ENCODE results near the gene DIPK1A.
A peak's percentile ranks its signal among the peaks of the same experiment; 100 is the strongest.

DIPK1A gene

DNA sequence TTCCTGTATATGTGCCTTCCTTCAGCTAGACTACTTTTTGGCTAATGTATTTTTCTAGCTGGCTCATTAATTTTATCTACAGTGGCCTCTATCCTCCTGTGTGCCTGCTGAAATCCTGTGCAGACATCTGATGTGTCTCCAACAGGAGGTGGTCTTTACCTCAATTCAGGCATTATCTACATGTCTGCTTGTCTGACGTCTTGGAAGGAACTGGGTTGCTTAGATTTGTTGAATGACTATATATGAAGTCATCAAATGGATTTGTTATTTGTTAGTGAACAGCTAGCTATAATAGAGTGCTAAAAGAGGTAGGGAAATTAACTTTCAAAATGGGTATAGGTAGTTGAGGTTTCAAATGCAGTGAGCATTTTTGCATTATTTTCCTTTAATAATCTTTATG, 122.7 kb downstream of the DIPK1A start:
- Histone ChIP-seq H3K9me3 (ENCODE audit: control insufficient read depth in 2 of 2, low read length in 2 of 2) (no peaks in the 10 kb centered on the region), H3K9ac (ENCODE audit: low read length in 2 of 2) (no peak overlapping the region), H3K4me3 (ENCODE audit: low read length in 2 of 2) (no peak overlapping the region), H3K27me3 (ENCODE audit: control insufficient read depth in 1 of 2, insufficient read depth in 2 of 2, low read length in 2 of 2) (no peaks in the 10 kb centered on the region), H3K27ac (ENCODE audit: low read length) (no peak overlapping the region), H3K36me3 (ENCODE audit: control insufficient read depth in 2 of 2, insufficient read depth in 2 of 2, low read length in 2 of 2) (peaks cover 48 to 61% of the 10 kb centered on the region in 2 donors), H3K4me1 (ENCODE audit: control insufficient read depth, insufficient read depth, low read length) (peaks cover 13% of the 10 kb centered on the region)

GRCh38 chr1:92837062-92837461, 124.2 kb downstream of the DIPK1A start:
- H3K9me3 ChIP-seq (ENCODE audit: control insufficient read depth in 2 of 2, low read length in 2 of 2), result no peaks in the 10 kb centered on the region
- no peak overlapping the region for H3K9ac ChIP-seq (ENCODE audit: low read length in 2 of 2)
- H3K36me3 ChIP-seq (ENCODE audit: control insufficient read depth in 2 of 2, insufficient read depth in 2 of 2, low read length in 2 of 2), result peaks cover 40 to 47% of the 10 kb centered on the region in 2 donors
- H3K27ac ChIP-seq (ENCODE audit: low read length), result no peak overlapping the region
- H3K4me1 ChIP-seq (ENCODE audit: control insufficient read depth, insufficient read depth, low read length), result peaks cover 16% of the 10 kb centered on the region
- H3K4me3 ChIP-seq (ENCODE audit: low read length in 2 of 2), result no peak overlapping the region
- no peaks in the 10 kb centered on the region for H3K27me3 ChIP-seq (ENCODE audit: control insufficient read depth in 1 of 2, insufficient read depth in 2 of 2, low read length in 2 of 2)

GRCh38 chr1:92834617-92835016, 126.6 kb downstream of the DIPK1A start:
- Histone ChIP-seq H3K4me1 (ENCODE audit: control insufficient read depth, insufficient read depth, low read length) (peaks cover 16% of the 10 kb centered on the region), H3K9ac (ENCODE audit: low read length in 2 of 2) (peak overlapping the region in 1 of 2 donors; percentile 100), H3K36me3 (ENCODE audit: control insufficient read depth in 2 of 2, insufficient read depth in 2 of 2, low read length in 2 of 2) (peaks cover 27 to 28% of the 10 kb centered on the region in 2 donors), H3K9me3 (ENCODE audit: control insufficient read depth in 2 of 2, low read length in 2 of 2) (no peaks in the 10 kb centered on the region), H3K27me3 (ENCODE audit: control insufficient read depth in 1 of 2, insufficient read depth in 2 of 2, low read length in 2 of 2) (no peaks in the 10 kb centered on the region), H3K4me3 (ENCODE audit: low read length in 2 of 2) (no peak overlapping the region), H3K27ac (ENCODE audit: low read length) (no peak overlapping the region)

DNA sequence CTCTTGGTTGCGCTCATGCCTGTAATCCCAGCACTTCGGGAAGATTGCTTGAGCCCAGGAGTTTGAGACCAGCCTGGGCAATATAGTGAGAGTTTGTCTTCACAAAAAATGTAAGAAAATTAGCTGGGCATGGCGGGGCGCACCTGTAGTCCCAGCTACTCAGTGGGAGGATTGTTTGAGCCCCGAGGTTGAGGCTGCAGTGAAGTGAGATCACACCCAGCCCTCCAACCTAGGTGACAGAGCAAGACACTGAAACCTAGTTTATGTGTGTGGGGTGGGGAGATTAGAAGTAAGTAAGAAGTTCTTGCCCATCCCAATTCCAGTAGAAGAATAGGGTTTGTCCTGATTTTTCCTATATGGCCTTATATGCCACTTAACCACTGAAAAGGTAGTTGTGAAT, 127.4 kb downstream of the DIPK1A start:
- Histone ChIP-seq H3K27ac (ENCODE audit: low read length) (peak overlapping the region; percentile 96), H3K4me1 (ENCODE audit: control insufficient read depth, insufficient read depth, low read length) (peaks cover 16% of the 10 kb centered on the region), H3K9me3 (ENCODE audit: control insufficient read depth in 2 of 2, low read length in 2 of 2) (no peaks in the 10 kb centered on the region), H3K36me3 (ENCODE audit: control insufficient read depth in 2 of 2, insufficient read depth in 2 of 2, low read length in 2 of 2) (peaks cover 23% of the 10 kb centered on the region in 2 donors), H3K9ac (ENCODE audit: low read length in 2 of 2) (peak overlapping the region; percentile 99 to 100), H3K27me3 (ENCODE audit: control insufficient read depth in 1 of 2, insufficient read depth in 2 of 2, low read length in 2 of 2) (no peaks in the 10 kb centered on the region), H3K4me3 (ENCODE audit: low read length in 2 of 2) (peak overlapping the region; percentile 100)

DNA sequence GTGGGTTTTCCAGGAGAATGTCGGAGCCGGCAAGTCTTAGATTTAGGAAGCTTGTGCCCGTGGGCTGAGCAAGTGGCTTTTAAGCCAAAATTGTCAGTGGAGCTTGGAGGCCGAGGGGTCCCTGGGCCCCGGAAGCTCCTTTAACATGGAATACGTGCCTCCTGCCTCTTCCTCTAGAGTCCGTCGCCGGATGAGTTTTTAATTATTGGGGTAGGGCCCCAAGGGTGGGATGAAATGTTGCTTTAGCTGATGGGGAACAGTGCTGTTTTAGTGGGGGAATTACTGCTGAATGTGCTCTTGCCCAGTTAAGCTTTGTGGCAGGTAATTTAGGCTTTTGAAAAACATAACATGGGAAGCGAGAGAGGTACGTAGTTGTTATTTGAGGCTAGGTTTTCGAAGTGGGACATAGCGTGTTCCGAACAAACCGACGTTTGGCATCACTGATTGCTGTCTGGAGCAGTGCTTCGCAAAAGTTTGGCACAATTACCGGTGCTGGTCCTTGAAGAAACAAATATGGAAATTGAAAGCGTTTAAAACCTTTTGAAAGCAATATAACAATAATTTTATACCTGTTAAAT, 128.6 kb downstream of the DIPK1A start:
- peaks cover 16% of the 10 kb centered on the region for H3K4me1 ChIP-seq (ENCODE audit: control insufficient read depth, insufficient read depth, low read length)
- H3K36me3 ChIP-seq (ENCODE audit: control insufficient read depth in 2 of 2, insufficient read depth in 2 of 2, low read length in 2 of 2), result peaks cover 16 to 23% of the 10 kb centered on the region in 2 donors

DNA sequence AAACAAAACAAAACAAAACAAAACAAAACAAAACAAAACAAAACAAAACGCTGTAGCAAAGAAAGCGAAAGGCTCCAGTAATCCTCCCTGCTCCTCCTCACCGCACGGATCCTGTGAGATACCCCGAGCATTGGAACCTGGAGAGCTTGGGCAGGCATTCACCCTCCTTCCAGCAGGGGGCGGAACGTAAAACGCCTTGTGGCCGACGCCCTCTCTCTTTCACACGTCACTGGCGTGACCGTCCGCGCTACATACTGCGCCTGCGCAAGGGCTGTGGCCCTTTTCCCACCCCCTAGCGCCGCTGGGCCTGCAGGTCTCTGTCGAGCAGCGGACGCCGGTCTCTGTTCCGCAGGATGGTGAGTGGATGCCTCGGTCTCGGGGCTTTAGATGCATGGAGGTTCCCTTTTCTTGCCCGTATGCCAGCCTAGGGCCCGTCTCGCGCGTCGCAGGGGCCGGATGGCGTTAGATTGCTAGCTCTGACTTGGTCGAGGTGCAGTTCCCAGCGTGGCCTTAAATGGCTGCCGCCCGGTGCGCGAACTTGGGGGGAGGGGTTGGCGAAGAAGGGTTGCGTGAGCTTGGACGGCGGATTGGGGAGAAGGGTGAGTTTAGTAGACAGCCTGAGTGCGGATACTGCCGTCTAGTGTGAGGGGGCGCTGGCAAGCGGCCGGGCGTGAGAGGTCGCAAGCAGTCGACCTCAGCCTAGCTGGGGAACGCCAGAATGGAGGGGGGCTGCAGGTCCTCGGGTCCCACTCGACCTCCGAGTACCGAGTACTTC, 129.3 kb downstream of the DIPK1A start, which contains the start of gene RPL5:
Gene RPL5, plus strand, starts transcription at position 279 of the 775 bp plus-strand sequence. Its CDS starts 75 bp downstream, at position 354.
- Histone ChIP-seq H3K9ac (ENCODE audit: low read length in 2 of 2) (peak within 1 kb of the TSS; percentile 99 to 100), H3K9me3 (ENCODE audit: control insufficient read depth in 2 of 2, low read length in 2 of 2) (no peaks in the 10 kb centered on the region), H3K27ac (ENCODE audit: low read length) (peak within 1 kb of the TSS; percentile 96), H3K27me3 (ENCODE audit: control insufficient read depth in 1 of 2, insufficient read depth in 2 of 2, low read length in 2 of 2) (no peaks in the 10 kb centered on the region), H3K36me3 (ENCODE audit: control insufficient read depth in 2 of 2, insufficient read depth in 2 of 2, low read length in 2 of 2) (peaks cover 11 to 21% of the 10 kb centered on the region in 2 donors), H3K4me3 (ENCODE audit: low read length in 2 of 2) (peak within 1 kb of the TSS; percentile 100), H3K4me1 (ENCODE audit: control insufficient read depth, insufficient read depth, low read length) (peaks cover 16% of the 10 kb centered on the region)

More for the DNA sequence above, 128.6 kb downstream of the DIPK1A start:
- H3K27me3 ChIP-seq (ENCODE audit: control insufficient read depth in 1 of 2, insufficient read depth in 2 of 2, low read length in 2 of 2), result no peaks in the 10 kb centered on the region
- peak overlapping the region; percentile 96 for H3K27ac ChIP-seq (ENCODE audit: low read length)
- no peaks in the 10 kb centered on the region for H3K9me3 ChIP-seq (ENCODE audit: control insufficient read depth in 2 of 2, low read length in 2 of 2)
- H3K4me3 ChIP-seq (ENCODE audit: low read length in 2 of 2), result peak overlapping the region; percentile 100
- peak overlapping the region; percentile 99 to 100 for H3K9ac ChIP-seq (ENCODE audit: low read length in 2 of 2)

DNA sequence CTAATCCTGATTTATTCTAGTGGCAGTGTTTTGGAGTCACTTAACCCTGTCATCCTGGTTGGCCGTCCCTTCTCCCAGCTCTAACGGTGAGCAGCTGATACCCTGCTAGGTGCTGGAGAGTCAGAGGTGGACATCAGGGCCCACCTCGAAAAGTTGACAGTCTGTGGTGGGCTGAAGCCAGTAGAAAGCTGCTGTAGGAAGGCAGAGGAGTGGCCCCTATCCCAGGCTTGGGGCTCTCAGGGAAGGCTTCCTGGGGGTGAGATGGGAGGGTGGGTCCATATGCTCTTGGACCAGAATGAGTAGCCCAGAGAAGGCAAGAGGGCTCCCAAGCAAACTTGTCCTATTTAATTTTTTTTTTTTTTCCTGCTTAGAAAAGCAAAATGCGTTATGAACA, 129.9 kb downstream of the DIPK1A start:
- H3K4me3 ChIP-seq (ENCODE audit: low read length in 2 of 2), result peak overlapping the region in 1 of 2 donors; percentile 100

DNA sequence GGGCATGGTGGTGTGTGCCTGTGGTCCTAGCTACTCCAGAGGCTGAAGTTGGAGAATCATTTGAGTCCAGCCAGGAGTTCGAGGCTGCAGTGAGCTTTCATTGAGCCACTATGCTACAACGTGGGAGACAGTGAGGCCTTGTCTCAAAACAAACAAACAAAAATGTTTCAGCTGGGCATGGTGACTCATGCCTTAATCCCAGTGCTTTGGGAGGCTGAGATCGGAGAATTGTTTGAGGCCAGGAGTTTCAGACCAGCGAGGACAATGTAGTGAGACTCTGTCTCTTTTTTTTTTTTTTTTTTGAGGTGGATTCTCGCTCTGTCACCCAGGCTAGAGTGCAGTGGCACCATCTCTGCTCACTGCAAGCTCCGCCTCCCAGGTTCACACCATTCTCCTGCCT, 134.5 kb downstream of the DIPK1A start:
- Histone ChIP-seq H3K27ac (ENCODE audit: low read length) (no peak overlapping the region), H3K4me3 (ENCODE audit: low read length in 2 of 2) (no peak overlapping the region), H3K9me3 (ENCODE audit: control insufficient read depth in 2 of 2, low read length in 2 of 2) (no peaks in the 10 kb centered on the region), H3K4me1 (ENCODE audit: control insufficient read depth, insufficient read depth, low read length) (no peaks in the 10 kb centered on the region), H3K36me3 (ENCODE audit: control insufficient read depth in 2 of 2, insufficient read depth in 2 of 2, low read length in 2 of 2) (no peaks in the 10 kb centered on the region), H3K9ac (ENCODE audit: low read length in 2 of 2) (no peak overlapping the region), H3K27me3 (ENCODE audit: control insufficient read depth in 1 of 2, insufficient read depth in 2 of 2, low read length in 2 of 2) (no peaks in the 10 kb centered on the region)

More for the DNA sequence above, 129.9 kb downstream of the DIPK1A start:
- Histone ChIP-seq H3K4me1 (ENCODE audit: control insufficient read depth, insufficient read depth, low read length) (peaks cover 16% of the 10 kb centered on the region), H3K9ac (ENCODE audit: low read length in 2 of 2) (peak overlapping the region in 1 of 2 donors; percentile 56), H3K27me3 (ENCODE audit: control insufficient read depth in 1 of 2, insufficient read depth in 2 of 2, low read length in 2 of 2) (no peaks in the 10 kb centered on the region), H3K27ac (ENCODE audit: low read length) (no peak overlapping the region), H3K9me3 (ENCODE audit: control insufficient read depth in 2 of 2, low read length in 2 of 2) (no peaks in the 10 kb centered on the region), H3K36me3 (ENCODE audit: control insufficient read depth in 2 of 2, insufficient read depth in 2 of 2, low read length in 2 of 2) (peaks cover 5 to 18% of the 10 kb centered on the region in 2 donors)

DNA sequence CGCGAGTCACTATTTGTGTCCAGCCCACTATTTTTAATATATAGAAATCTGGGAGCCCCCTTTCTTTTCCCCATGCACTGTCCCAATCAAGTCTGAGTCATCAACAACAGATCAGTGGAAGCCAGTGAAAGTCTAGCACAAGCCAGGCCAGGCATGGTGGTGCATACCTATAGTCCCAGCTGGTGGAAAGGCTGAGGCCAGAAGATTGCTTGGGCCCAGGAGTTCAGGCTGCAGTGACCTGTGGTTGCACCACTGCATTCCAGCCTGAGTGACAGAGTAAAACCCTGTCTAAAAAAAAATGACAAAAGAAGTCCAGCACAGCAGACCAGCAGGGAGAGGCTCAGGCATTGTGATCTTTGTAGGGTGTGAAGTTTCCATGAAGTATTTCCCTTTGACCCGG, 138.4 kb downstream of the DIPK1A start:
- Histone ChIP-seq H3K4me3 (ENCODE audit: low read length in 2 of 2) (no peak overlapping the region), H3K27me3 (ENCODE audit: control insufficient read depth in 1 of 2, insufficient read depth in 2 of 2, low read length in 2 of 2) (no peaks in the 10 kb centered on the region)

GRCh38 chr1:92820551-92820950, 140.7 kb downstream of the DIPK1A start:
- H3K4me1 ChIP-seq (ENCODE audit: control insufficient read depth, insufficient read depth, low read length), result no peaks in the 10 kb centered on the region
- no peaks in the 10 kb centered on the region for H3K27me3 ChIP-seq (ENCODE audit: control insufficient read depth in 1 of 2, insufficient read depth in 2 of 2, low read length in 2 of 2)
- no peaks in the 10 kb centered on the region for H3K36me3 ChIP-seq (ENCODE audit: control insufficient read depth in 2 of 2, insufficient read depth in 2 of 2, low read length in 2 of 2)
- H3K27ac ChIP-seq (ENCODE audit: low read length), result no peak overlapping the region
- H3K4me3 ChIP-seq (ENCODE audit: low read length in 2 of 2), result no peak overlapping the region
- no peaks in the 10 kb centered on the region for H3K9me3 ChIP-seq (ENCODE audit: control insufficient read depth in 2 of 2, low read length in 2 of 2)
- no peak overlapping the region for H3K9ac ChIP-seq (ENCODE audit: low read length in 2 of 2)

More for the DNA sequence above, 138.4 kb downstream of the DIPK1A start:
- Histone ChIP-seq H3K9me3 (ENCODE audit: control insufficient read depth in 2 of 2, low read length in 2 of 2) (no peaks in the 10 kb centered on the region), H3K9ac (ENCODE audit: low read length in 2 of 2) (no peak overlapping the region), H3K27ac (ENCODE audit: low read length) (no peak overlapping the region), H3K4me1 (ENCODE audit: control insufficient read depth, insufficient read depth, low read length) (no peaks in the 10 kb centered on the region), H3K36me3 (ENCODE audit: control insufficient read depth in 2 of 2, insufficient read depth in 2 of 2, low read length in 2 of 2) (no peaks in the 10 kb centered on the region)

GRCh38 chr1:92820024-92820423, 141.2 kb downstream of the DIPK1A start:
- H3K27me3 ChIP-seq (ENCODE audit: control insufficient read depth in 1 of 2, insufficient read depth in 2 of 2, low read length in 2 of 2), result no peaks in the 10 kb centered on the region
- H3K27ac ChIP-seq (ENCODE audit: low read length), result no peak overlapping the region
- H3K9ac ChIP-seq (ENCODE audit: low read length in 2 of 2), result no peak overlapping the region
- no peak overlapping the region for H3K4me3 ChIP-seq (ENCODE audit: low read length in 2 of 2)
- no peaks in the 10 kb centered on the region for H3K36me3 ChIP-seq (ENCODE audit: control insufficient read depth in 2 of 2, insufficient read depth in 2 of 2, low read length in 2 of 2)
- no peaks in the 10 kb centered on the region for H3K9me3 ChIP-seq (ENCODE audit: control insufficient read depth in 2 of 2, low read length in 2 of 2)
- no peaks in the 10 kb centered on the region for H3K4me1 ChIP-seq (ENCODE audit: control insufficient read depth, insufficient read depth, low read length)
